ENCODE measurements around the gene FLNB. TPM values are rescaled to one million over a fixed set of nuclear protein-coding genes. Genes with fewer than 3 reads are reported as not detected.

FLNB gene
- polyA plus RNA-seq, 3 donors = 0.47 to 4.0 (median 2.1) TPM

DNA sequence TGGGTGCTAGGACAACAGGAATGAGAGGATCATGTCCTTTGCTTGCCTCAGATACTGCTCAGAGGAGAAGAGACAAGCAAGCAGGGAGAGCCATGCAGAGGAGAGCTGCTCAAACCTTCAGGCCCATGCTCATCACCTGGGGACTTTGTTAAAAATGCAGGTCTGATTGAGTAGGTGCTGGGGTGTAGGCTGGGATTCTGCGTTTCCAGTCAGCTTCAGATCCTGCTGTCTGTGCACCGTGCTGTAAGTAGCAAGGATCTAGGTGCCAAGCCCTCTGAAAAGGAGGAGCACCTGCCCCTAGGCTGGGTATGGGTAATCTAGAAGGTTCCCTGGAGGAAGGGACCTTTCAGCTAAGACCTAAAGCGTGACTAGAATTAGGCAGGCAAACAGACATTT, 7.3 kb downstream of the FLNB start:
- Histone ChIP-seq H3K79me2 (ENCODE audit: insufficient read depth, low read length) (peaks cover 72% of the 10 kb centered on the region), H3K4me2 (replicated peaks; ENCODE audit: extremely low read depth, low read length, poor library complexity, severe bottlenecking) (no peak overlapping the region)
- H3K36me3 Mint-ChIP-seq = peaks cover 2 to 4% of the 10 kb centered on the region in 2 donors

GRCh38 chr3:58016710-58017109, 8.5 kb downstream of the FLNB start:
- no peaks in the 10 kb centered on the region for H3K27me3 ChIP-seq (ENCODE audit: control insufficient read depth in 2 of 2, insufficient read depth in 2 of 2, low read length in 2 of 2)
- no peaks in the 10 kb centered on the region for H3K36me3 ChIP-seq (replicated peaks in 1 of 2; ENCODE audit: control insufficient read depth in 1 of 2, insufficient read depth in 2 of 2, low read length in 2 of 2)
- H3K4me1 ChIP-seq (ENCODE audit: control insufficient read depth in 1 of 2, insufficient read depth in 2 of 2, low read length in 2 of 2) = no peaks in the 10 kb centered on the region
- intact Hi-C loops (cut with micrococcal nuclease) = loop anchor here in 1 of 2 donors (10.0 kb wide), 1 partner anchor 148 kb away; no protein-coding TSS in a partner anchor
- Mint-ChIP-seq H3K4me3 (no peak overlapping the region), H3K27ac (peak overlapping the region in 1 of 7 donors; percentile 56), H3K36me3 (peaks cover 0 to 4% of the 10 kb centered on the region in 2 donors), H3K27me3 (ENCODE audit: low read depth in 3 of 3) (no peaks in the 10 kb centered on the region), H3K9me3 (no peaks in the 10 kb centered on the region), H3K4me1 (peaks cover 21% of the 10 kb centered on the region)
- no peaks in the 10 kb centered on the region for H3K9me3 ChIP-seq (replicated peaks in 1 of 2; ENCODE audit: control insufficient read depth in 1 of 2, insufficient read depth in 1 of 2, low read length in 2 of 2)
- H3K79me2 ChIP-seq (ENCODE audit: insufficient read depth, low read length) = peaks cover 73% of the 10 kb centered on the region
- no peak overlapping the region for H2AFZ ChIP-seq (ENCODE audit: insufficient read depth, low read depth, low read length, poor library complexity, severe bottlenecking)
- H3K4me3 ChIP-seq (replicated peaks in 1 of 3; ENCODE audit: low read depth in 2 of 3, low read length in 3 of 3) = no peak overlapping the region
- no peak overlapping the region for H3K27ac ChIP-seq (ENCODE audit: low read depth in 1 of 2, low read length in 2 of 2)
- H4K20me1 ChIP-seq (ENCODE audit: insufficient read depth, low read length) = no peaks in the 10 kb centered on the region
- no peak overlapping the region for H3K4me2 ChIP-seq (replicated peaks; ENCODE audit: extremely low read depth, low read length, poor library complexity, severe bottlenecking)
- DNase-seq = no peak
- no peak overlapping the region for H3K9ac ChIP-seq (ENCODE audit: insufficient read depth, low read length, poor library complexity, severe bottlenecking)
- TF ChIP-seq CTCF (IDR thresholded peaks at IDR 0.05) = no peak
- WGBS (ENCODE audit: insufficient coverage) = no CpG with 5 or more reads among the region's 1 CpG

More for the DNA sequence above, 7.3 kb downstream of the FLNB start:
- no peaks in the 10 kb centered on the region for H3K4me1 ChIP-seq (ENCODE audit: control insufficient read depth in 1 of 2, insufficient read depth in 2 of 2, low read length in 2 of 2)
- H3K4me3 ChIP-seq (replicated peaks in 1 of 3; ENCODE audit: low read depth in 2 of 3, low read length in 3 of 3) = no peak overlapping the region
- Mint-ChIP-seq H3K9me3 (no peaks in the 10 kb centered on the region), H3K4me1 (peaks cover 26% of the 10 kb centered on the region), H3K4me3 (no peak overlapping the region), H3K27ac (no peak overlapping the region), H3K27me3 (ENCODE audit: low read depth in 3 of 3) (no peaks in the 10 kb centered on the region)
- H3K36me3 ChIP-seq (replicated peaks in 1 of 2; ENCODE audit: control insufficient read depth in 1 of 2, insufficient read depth in 2 of 2, low read length in 2 of 2) = no peaks in the 10 kb centered on the region
- intact Hi-C loops (cut with micrococcal nuclease) = loop anchor here in 1 of 2 donors (10.0 kb wide), 1 partner anchor 149 kb away; no protein-coding TSS in a partner anchor
- H3K27ac ChIP-seq (ENCODE audit: low read depth in 1 of 2, low read length in 2 of 2) = no peak overlapping the region
- no peak overlapping the region for H2AFZ ChIP-seq (ENCODE audit: insufficient read depth, low read depth, low read length, poor library complexity, severe bottlenecking)
- H3K9ac ChIP-seq (ENCODE audit: insufficient read depth, low read length, poor library complexity, severe bottlenecking) = no peak overlapping the region
- 100% methylated on average over 3 of the region's 3 CpGs for WGBS (ENCODE audit: insufficient coverage)
- H3K9me3 ChIP-seq (replicated peaks in 1 of 2; ENCODE audit: control insufficient read depth in 1 of 2, insufficient read depth in 1 of 2, low read length in 2 of 2) = no peaks in the 10 kb centered on the region
- H3K27me3 ChIP-seq (ENCODE audit: control insufficient read depth in 2 of 2, insufficient read depth in 2 of 2, low read length in 2 of 2) = no peaks in the 10 kb centered on the region
- no peak for TF ChIP-seq CTCF (IDR thresholded peaks at IDR 0.05)
- DNase-seq = no peak
- no peaks in the 10 kb centered on the region for H4K20me1 ChIP-seq (ENCODE audit: insufficient read depth, low read length)
